GM12878 (cell line): ENCODE measurements around the gene ABTB1. TPM values are rescaled to one million over a fixed set of nuclear protein-coding genes. Genes with fewer than 3 reads are reported as not detected.

ENCODE experiments used
- ATAC-seq: fragments of 200-7000 bp; cut with Tn5 transposase; 3 replicates; pipeline ENCODE4 v1.9.1; 2020; ENCODE audit warnings: mild to moderate bottlenecking, moderate library complexity
- BruUV-seq: library from RNA; stranded (reverse); fragments of 400-500 nt; replicated peaks from 2 replicates; lab custom pipeline; 2021; lab: Mats Ljungman, UMichigan
- CTCF ChIA-PET: fragments of 300-600 bp; sonication (Branson Sonifier 250); formaldehyde crosslinking; extraction: SDS; loops from one replicate; lab custom pipeline; 2021; ENCODE audit warnings: inconsistent platforms; lab: Yijun Ruan, JAX
- POLR2A ChIA-PET: fragments of 350-600 bp; formaldehyde crosslinking; extraction: SDS; loops from one replicate; lab custom pipeline; 2021; ENCODE audit warnings: inconsistent platforms; lab: Charles Lee
- RAD21 ChIA-PET: fragments of 300-600 bp; sonication (Branson Sonifier 250); formaldehyde crosslinking; loops from one replicate; lab custom pipeline; 2023; ENCODE audit warnings: antibody characterized with exemption; ENCODE audit not compliant: unreplicated experiment; lab: Charles Lee
- SMC1A ChIA-PET: fragments of 300-600 bp; sonication (Branson Sonifier 250); formaldehyde crosslinking; loops from one replicate; lab custom pipeline; 2023; ENCODE audit not compliant: unreplicated experiment, uncharacterized antibody; lab: Charles Lee
- DNase-seq: peaks from one replicate; pipeline ENCODE4 v3.0.0-alpha.2; 2011; ENCODE audit warnings: low read depth, low spot score
- FAIRE-seq: peaks from 3 replicates; lab custom pipeline; 2011; peaks lifted over from hg19 to GRCh38; lab: Jason Lieb, UNC
- H2AFZ ChIP-seq: 2 replicates; pipeline ENCODE4 v1.6.0; 2011; ENCODE audit warnings: low read depth, low read length, control low read depth; ENCODE audit not compliant: control insufficient read depth
- H3K27ac ChIP-seq: 2 replicates; pipeline ENCODE4 v1.5.1; 2011; ENCODE audit warnings: control low read depth; ENCODE audit not compliant: control insufficient read depth, insufficient read depth
- H3K27me3 ChIP-seq, 2 experiments: replicated peaks in 1 of 2; 2 replicates each; pipeline versions ENCODE4 v1.6.0 to v1.6.1; 2011; ENCODE audit warnings: low read length in 1 of 2; ENCODE audit not compliant: control insufficient read depth in 2 of 2, insufficient read depth in 2 of 2
- H3K36me3 ChIP-seq, 2 experiments: 2 replicates each; pipeline ENCODE4 v1.5.1; 2011; ENCODE audit warnings: low read length in 1 of 2; ENCODE audit not compliant: control insufficient read depth in 2 of 2, insufficient read depth in 2 of 2
- H3K4me1 ChIP-seq: 2 replicates; pipeline ENCODE4 v1.6.1; 2011; ENCODE audit warnings: mild to moderate bottlenecking, low read length, moderate library complexity, mixed read lengths; ENCODE audit not compliant: control insufficient read depth, insufficient read depth
- H3K4me2 ChIP-seq: 2 replicates; pipeline ENCODE4 v1.6.0; 2011; ENCODE audit warnings: control low read depth; ENCODE audit not compliant: control insufficient read depth, insufficient read depth
- H3K4me3 ChIP-seq: fragments of 200-600 bp; sonication (generic); 2 replicates; pipeline ENCODE4 v1.5.1; 2016
- H3K79me2 ChIP-seq: 2 replicates; pipeline ENCODE4 v1.6.0; 2011; ENCODE audit warnings: low read length; ENCODE audit not compliant: control insufficient read depth, insufficient read depth
- H3K9ac ChIP-seq: 2 replicates; pipeline ENCODE4 v1.8.0; 2011; ENCODE audit warnings: low read length, control low read depth, mixed read lengths; ENCODE audit not compliant: control insufficient read depth, insufficient read depth
- H3K9me3 ChIP-seq: replicated peaks from 3 replicates; pipeline ENCODE4 v1.5.1; 2011; ENCODE audit warnings: mild to moderate bottlenecking, low read length; ENCODE audit not compliant: control insufficient read depth, insufficient read depth
- H4K20me1 ChIP-seq: 2 replicates; pipeline ENCODE4 v1.6.0; 2011; ENCODE audit not compliant: control insufficient read depth, insufficient read depth
- BRCA1 ChIP-seq: IDR thresholded peaks from 2 replicates; pipeline ENCODE4 v1.6.1; 2011; ENCODE audit warnings: low read depth, low read length, improper control_type of control experiment
- CHD1 ChIP-seq: IDR thresholded peaks from 2 replicates; pipeline ENCODE4 v1.6.1; 2012; ENCODE audit warnings: low read depth, low read length, improper control_type of control experiment
- LARP7 ChIP-seq: fragments of 450-650 bp; IDR thresholded peaks from 2 replicates; pipeline ENCODE4 v1.6.1; 2017; ENCODE audit warnings: mild to moderate bottlenecking
- SRF ChIP-seq, 2 experiments: IDR thresholded peaks; 2 replicates each; pipeline ENCODE4 v1.6.1; 2011; ENCODE audit warnings: low read depth in 2 of 2, low read length in 2 of 2, mild to moderate bottlenecking in 1 of 2, moderate library complexity in 1 of 2
- ZNF207 ChIP-seq: fragments of 450-650 bp; IDR thresholded peaks from 2 replicates; pipeline ENCODE4 v1.6.1; 2014; ENCODE audit warnings: antibody characterized with exemption, mild to moderate bottlenecking, borderline replicate concordance
- ZNF622 ChIP-seq: fragments of 450-650 bp; IDR thresholded peaks from 2 replicates; pipeline ENCODE4 v1.6.1; 2017; ENCODE audit warnings: mild to moderate bottlenecking, inconsistent platforms
- ZNF687 ChIP-seq: fragments of 450-650 bp; IDR thresholded peaks from 2 replicates; pipeline ENCODE4 v1.6.1; 2017; ENCODE audit warnings: mild to moderate bottlenecking, moderate library complexity
- WGBS: methylation state at CpG from one replicate; pipeline ENCODE4 v1.1.6; 2016; ENCODE audit warnings: low lambda C conversion rate; ENCODE audit not compliant: insufficient replicate concordance, insufficient coverage; ENCODE audit errors: missing lambda C conversion rate; 5-methylcytosine and 5-hydroxymethylcytosine counted together
- in situ Hi-C: fragments of 300-500 bp; cut with MboI; formaldehyde crosslinking; loops from 9 replicates; pipeline ENCODE4 v1.14.3; 2018; ENCODE audit warnings: mixed read lengths
- intact Hi-C: fragments of 100-400 bp; cut with micrococcal nuclease; formaldehyde crosslinking; loops from one replicate; pipeline ENCODE4 v1.14.2; 2022; ENCODE audit not compliant: unreplicated experiment
- polyA plus RNA-seq, 11 experiments: library from polyadenylated mRNA; depleted of rRNA in 4 of 11; unstranded in 6 of 11; stranded (reverse) in 5 of 11; fragments of >200 nt; fragmentation: Nextera tagmentation in 4 of 11; fragmentation: Illumina TruSeq in 1 of 11; extraction: Ambion mirVana in 4 of 11; extraction: Trizol in 1 of 11; gene quantifications; 1 replicate in 1 of 11; 2 replicates in 10 of 11; pipeline versions ENCODE4 v1.2.1 to v1.2.3, GENCODE V29; 2011 to 2016; ENCODE audit warnings: inconsistent platforms in 2 of 11, missing spikeins in 2 of 11, low read depth in 1 of 11
- total RNA-seq, 4 experiments: library from RNA; depleted of rRNA in 3 of 4; stranded (reverse); fragments of >200 nt in 3 of 4; fragmentation: Illumina TruSeq in 1 of 4; extraction: Trizol in 1 of 4; gene quantifications; 2 replicates each; pipeline versions ENCODE4 v1.2.1 to v1.2.3, GENCODE V29; 2013 to 2021
- TF ChIP-seq, protein P1 (sequence below): fragments of 450-650 bp; formaldehyde crosslinking; IDR thresholded peaks from 2 replicates; pipeline ENCODE4 v1.5.0; 2022; ENCODE audit warnings: mild to moderate bottlenecking, missing genetic modification characterization

The ABTB1 gene
- total and polyA plus RNA-seq, 10 of the 15 experiments (the other 5 are each of a cell fraction or from before 2014, with no cell fraction given) = 0.11 to 10.2 (median 7.1) TPM

DNA sequence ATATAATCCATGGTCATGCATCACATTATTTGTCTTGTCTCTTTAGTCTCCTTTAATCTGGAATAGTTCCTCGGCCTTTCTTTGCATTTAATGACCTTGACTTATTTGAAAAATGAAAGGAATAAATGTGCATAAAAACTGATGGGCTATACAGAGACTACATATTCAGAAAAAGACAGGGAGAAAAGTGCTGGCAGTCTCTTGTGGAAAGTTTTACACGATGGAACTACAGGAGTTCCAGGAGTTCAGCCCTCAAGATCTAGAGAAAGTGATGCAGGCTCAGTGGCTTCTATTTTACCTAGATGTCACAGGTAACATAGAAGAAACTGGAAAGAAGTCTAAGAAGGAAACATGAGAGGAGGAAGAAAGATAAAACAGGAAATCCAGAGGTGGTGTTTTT is 7.6 kb upstream of the ABTB1 start:
- no peak for FAIRE-seq
- RAD21 ChIA-PET = no interaction called here
- intact Hi-C loops = no loop called here

More for the DNA sequence above, 7.6 kb upstream of the ABTB1 start:
- DNase-seq = no peak
- Histone ChIP-seq H3K9ac (no peak overlapping the region), H3K4me3 (no peak overlapping the region), H4K20me1 (no peaks in the 10 kb centered on the region), H3K79me2 (no peaks in the 10 kb centered on the region), H3K36me3 (no peaks in the 10 kb centered on the region), H3K27me3 (no peaks in the 10 kb centered on the region), H3K9me3 (no peaks in the 10 kb centered on the region), H3K4me1 (no peaks in the 10 kb centered on the region), H3K4me2 (no peak overlapping the region), H3K27ac (no peak overlapping the region), H2AFZ (no peak overlapping the region)
- no peak for TF ChIP-seq CHD1
- no peak for TF ChIP-seq SRF (IDR thresholded peaks at IDR 0.05; ENCODE audit: low read depth in 2 of 2, low read length in 2 of 2)
- no peak for TF ChIP-seq ZNF687
- TF ChIP-seq BRCA1 = no peak
- no peak for TF ChIP-seq LARP7
- TF ChIP-seq, protein P1, sequence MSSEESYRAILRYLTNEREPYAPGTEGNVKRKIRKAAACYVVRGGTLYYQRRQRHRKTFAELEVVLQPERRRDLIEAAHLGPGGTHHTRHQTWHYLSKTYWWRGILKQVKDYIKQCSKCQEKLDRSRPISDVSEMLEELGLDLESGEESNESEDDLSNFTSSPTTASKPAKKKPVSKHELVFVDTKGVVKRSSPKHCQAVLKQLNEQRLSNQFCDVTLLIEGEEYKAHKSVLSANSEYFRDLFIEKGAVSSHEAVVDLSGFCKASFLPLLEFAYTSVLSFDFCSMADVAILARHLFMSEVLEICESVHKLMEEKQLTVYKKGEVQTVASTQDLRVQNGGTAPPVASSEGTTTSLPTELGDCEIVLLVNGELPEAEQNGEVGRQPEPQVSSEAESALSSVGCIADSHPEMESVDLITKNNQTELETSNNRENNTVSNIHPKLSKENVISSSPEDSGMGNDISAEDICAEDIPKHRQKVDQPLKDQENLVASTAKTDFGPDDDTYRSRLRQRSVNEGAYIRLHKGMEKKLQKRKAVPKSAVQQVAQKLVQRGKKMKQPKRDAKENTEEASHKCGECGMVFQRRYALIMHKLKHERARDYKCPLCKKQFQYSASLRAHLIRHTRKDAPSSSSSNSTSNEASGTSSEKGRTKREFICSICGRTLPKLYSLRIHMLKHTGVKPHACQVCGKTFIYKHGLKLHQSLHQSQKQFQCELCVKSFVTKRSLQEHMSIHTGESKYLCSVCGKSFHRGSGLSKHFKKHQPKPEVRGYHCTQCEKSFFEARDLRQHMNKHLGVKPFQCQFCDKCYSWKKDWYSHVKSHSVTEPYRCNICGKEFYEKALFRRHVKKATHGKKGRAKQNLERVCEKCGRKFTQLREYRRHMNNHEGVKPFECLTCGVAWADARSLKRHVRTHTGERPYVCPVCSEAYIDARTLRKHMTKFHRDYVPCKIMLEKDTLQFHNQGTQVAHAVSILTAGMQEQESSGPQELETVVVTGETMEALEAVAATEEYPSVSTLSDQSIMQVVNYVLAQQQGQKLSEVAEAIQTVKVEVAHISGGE = no peak
- TF ChIP-seq ZNF207 = no peak
- TF ChIP-seq ZNF622 = no peak
- CTCF ChIA-PET = no interaction called here
- SMC1A ChIA-PET = no interaction called here
- BruUV-seq = no TSS peak
- ATAC-seq = no peak
- WGBS = 75% methylated on average over 2 of the region's 2 CpGs
- in situ Hi-C loops = no loop called here
- POLR2A ChIA-PET = no interaction called here
